ENCODE results near the gene FRMD6.

FRMD6 gene

GRCh38 chr14:51674294-51675002 lies 22.7 kb downstream of the FRMD6 start:
- no peak for DNase-seq

- no peak for DNase-seq
Observed at GRCh38 chr14:51676549-51676948, 24.8 kb downstream of the FRMD6 start.

GRCh38 chr14:51677266-51677665 lies 25.6 kb downstream of the FRMD6 start:
- DNase-seq: no peak

GRCh38 chr14:51677738-51678137 lies 26.0 kb downstream of the FRMD6 start:
- DNase-seq: no peak

- DNase-seq: no peak
Observed at GRCh38 chr14:51680031-51680430, 28.3 kb downstream of the FRMD6 start.

- no peak for DNase-seq
Observed at GRCh38 chr14:51681411-51681810, 29.7 kb downstream of the FRMD6 start.

GRCh38 chr14:51682411-51682810 lies 30.7 kb downstream of the FRMD6 start:
- DNase-seq: no peak

GRCh38 chr14:51684760-51685159 lies 33.0 kb downstream of the FRMD6 start:
- DNase-seq: no peak

- no peak for DNase-seq
Observed at GRCh38 chr14:51691176-51691575, 39.5 kb downstream of the FRMD6 start.

GRCh38 chr14:51692646-51693045 lies 40.9 kb downstream of the FRMD6 start:
- no peak for DNase-seq

GRCh38 chr14:51697848-51698247 lies 46.1 kb downstream of the FRMD6 start:
- no peak for DNase-seq

- no peak for DNase-seq
Observed at GRCh38 chr14:51701951-51702350, 50.2 kb downstream of the FRMD6 start.

GRCh38 chr14:51703787-51704186 lies 52.1 kb downstream of the FRMD6 start:
- no peak for DNase-seq

GRCh38 chr14:51704545-51704944 lies 52.8 kb downstream of the FRMD6 start:
- no peak for DNase-seq

GRCh38 chr14:51707327-51707726 lies 55.6 kb downstream of the FRMD6 start:
- DNase-seq: no peak

GRCh38 chr14:51711505-51711904 lies 59.8 kb downstream of the FRMD6 start:
- DNase-seq: no peak

GRCh38 chr14:51715250-51715649 lies 63.5 kb downstream of the FRMD6 start:
- DNase-seq: no peak

- no peak for DNase-seq
Observed at GRCh38 chr14:51715742-51716141, 64.0 kb downstream of the FRMD6 start.

- DNase-seq: no peak
Observed at GRCh38 chr14:51716610-51717009, 64.9 kb downstream of the FRMD6 start.

- no peak for DNase-seq
Observed at GRCh38 chr14:51717766-51718165, 66.1 kb downstream of the FRMD6 start.

- no peak for DNase-seq
Observed at GRCh38 chr14:51719955-51720354, 68.2 kb downstream of the FRMD6 start.

- DNase-seq: no peak
Observed at GRCh38 chr14:51723990-51724389, 72.3 kb downstream of the FRMD6 start.

GRCh38 chr14:51724650-51725049 lies 72.9 kb downstream of the FRMD6 start:
- DNase-seq: no peak

GRCh38 chr14:51725061-51725460 lies 73.4 kb downstream of the FRMD6 start:
- no peak for DNase-seq

GRCh38 chr14:51726166-51726899 lies 74.6 kb downstream of the FRMD6 start:
- DNase-seq: no peak
